LHCN-M2 (cell line): Measurements from ENCODE around the gene MESP2. TPM values are rescaled to one million over a fixed set of nuclear protein-coding genes. Genes with fewer than 3 reads are reported as not detected.

Experiments
- DNase-seq: peaks from one replicate; pipeline ENCODE4 v3.0.0-alpha.2; 2012; ENCODE audit warnings: low read depth
- total RNA-seq: library from RNA; depleted of rRNA; stranded (reverse); fragments of >200 nt; gene quantifications from 2 replicates; pipeline ENCODE4 v1.2.3, GENCODE V29; 2014

Gene MESP2
- total RNA-seq, 1 experiment from 2014 or later: 0.06 TPM

DNA sequence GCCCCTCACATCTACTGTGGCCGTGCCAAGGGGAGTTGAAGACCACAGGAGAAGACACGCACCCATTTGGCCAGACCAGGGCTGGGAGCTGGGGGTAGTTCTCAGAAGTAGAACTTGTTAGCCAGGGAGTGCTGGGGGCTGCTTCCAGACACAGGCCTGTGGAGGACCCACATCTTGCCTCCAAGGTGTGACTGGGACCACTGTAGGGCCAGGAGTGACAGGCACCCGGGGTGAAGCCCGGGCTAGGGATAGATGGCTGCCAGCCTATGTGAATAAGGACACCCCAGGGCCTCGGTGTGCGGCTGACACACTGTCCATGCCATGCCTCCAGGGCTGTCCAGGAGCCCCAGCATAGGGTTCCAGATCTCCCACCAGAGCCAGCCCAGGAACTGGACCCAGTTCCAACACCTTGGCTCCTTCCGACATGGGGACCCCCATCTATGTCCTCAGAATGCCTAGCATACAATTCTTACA, 36.8 kb downstream of the MESP2 start:
- DNase-seq: no peak

DNA sequence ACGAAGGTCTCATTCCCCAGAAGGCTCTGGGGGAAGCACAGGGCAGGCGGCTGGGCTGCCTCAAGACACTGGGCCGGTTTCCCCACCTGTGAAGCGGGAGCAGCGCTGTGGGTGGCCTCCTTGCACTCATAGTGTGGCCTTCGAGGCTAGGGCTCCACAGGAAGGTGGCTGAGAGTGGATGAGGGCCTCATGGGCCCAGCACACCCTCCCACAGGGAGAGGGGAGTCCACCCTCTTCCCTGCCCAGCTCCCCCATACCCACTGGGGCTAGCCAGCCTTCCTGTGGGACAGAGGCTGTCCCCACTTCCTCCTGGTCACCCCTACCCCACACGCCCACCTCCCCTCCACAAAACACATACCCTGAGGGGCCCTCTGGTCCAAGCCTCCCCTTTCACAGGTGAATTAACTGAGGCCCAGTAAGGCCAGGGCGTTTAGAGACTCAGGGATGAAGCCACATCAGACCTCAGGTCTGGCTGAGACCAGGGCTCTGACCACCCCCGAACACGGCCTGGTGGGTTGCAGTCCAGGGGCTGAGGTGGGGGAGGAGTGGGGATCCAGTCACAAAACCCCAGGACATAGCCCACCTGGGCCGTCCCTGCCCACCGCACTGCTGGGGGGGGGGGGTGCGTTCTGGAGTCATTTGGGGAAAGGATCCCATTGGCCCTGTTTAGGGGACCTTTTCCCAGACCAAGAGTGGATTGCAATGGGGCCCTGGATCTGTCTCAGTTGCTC, 37.4 kb downstream of the MESP2 start:
- DNase-seq: no peak

DNA sequence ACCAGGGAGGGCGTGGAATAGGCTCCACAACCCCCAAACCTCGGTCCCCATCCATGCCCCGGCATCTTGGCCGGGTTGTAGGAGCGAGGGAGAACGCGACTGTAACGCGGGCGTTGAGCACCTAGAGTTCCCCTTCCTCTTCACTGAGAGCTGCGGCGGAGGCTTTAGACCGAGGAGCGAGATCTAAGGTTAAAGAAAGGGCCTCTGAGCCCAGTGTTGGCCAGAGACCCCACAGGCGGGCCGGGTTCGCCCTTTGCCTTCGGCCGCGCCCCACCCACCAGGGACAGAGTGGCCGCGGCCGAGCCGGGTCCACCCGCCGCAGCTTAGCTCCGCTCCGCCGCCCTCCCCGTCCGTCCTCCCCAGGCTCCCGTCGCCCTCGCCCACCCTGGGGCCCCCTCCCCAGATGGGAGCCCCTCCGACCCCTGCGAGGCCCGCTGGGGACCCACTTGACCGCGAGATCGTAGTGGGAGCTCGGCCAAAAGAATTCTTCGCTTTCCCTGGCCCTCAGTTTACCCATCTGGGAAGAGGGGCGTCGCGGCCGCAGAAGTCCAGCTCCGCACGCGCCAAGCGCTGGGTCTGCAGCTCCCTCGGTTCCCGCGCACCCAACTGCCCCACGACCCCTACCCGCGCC, 38.1 kb downstream of the MESP2 start:
- DNase-seq: no peak

DNA sequence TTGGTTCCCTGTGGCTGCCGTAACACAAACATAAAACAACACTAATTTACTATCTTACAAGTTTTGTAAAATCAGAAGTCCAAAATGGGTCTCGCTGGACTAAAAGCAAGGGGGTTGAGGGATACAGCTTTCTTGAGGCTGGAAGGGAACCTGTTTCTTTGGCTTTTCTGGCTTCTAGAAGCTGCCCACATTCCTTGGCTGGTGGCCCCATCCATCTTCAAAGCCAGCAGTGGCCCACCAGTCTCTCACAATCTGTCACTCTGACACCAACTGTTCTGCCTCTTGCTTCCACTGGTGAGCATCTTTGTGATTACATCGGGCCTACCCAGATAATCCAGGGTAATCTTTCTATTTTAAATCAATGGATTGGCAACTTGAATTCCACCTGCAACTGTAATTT, 39.6 kb downstream of the MESP2 start:
- no peak for DNase-seq

DNA sequence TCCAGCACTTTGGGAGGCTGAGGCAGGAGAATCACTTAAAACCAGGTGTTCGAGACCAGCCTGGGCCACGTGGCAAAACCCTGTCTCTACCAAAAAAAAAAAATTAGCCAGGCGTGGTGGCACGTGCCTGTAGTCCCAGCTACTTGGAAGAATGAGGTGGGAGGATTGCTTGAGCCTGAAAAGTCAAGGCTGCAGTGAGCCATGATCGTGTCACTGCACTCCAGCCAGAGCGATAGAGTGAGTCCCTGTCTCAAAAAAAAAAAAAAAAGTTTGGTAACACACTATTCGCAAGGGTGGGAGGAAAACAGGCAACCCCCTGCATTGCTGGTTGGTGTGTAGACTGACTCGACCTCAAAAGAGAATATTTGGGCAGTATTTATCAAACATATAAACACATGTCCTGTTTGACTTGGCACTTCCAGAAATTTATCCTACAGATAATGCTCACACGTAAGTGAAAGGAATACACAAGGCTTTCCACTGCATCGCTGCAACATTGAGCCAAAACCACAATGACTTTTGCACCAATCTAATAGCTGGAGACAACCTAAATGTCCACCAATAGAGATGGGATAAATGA, 41.7 kb downstream of the MESP2 start:
- DNase-seq: no peak

DNA sequence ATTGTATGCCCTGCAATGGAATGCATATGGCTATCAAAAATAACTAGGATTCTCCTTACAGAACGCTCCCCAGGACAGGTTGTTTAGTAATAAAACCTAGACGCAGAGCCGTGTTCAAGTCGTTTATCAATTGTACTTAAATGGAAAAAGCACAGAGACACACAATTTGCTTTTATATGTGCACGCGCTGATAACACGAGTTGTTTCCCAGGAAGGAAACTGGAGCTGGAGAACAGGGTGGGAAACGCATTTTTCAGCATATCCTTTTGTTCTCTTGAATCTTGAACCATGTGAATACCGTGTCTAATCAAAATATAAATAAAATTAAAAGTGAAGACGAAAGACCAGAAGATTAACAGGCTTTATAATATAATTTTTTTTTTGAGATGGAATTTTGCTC, 42.2 kb downstream of the MESP2 start:
- no peak for DNase-seq

DNA sequence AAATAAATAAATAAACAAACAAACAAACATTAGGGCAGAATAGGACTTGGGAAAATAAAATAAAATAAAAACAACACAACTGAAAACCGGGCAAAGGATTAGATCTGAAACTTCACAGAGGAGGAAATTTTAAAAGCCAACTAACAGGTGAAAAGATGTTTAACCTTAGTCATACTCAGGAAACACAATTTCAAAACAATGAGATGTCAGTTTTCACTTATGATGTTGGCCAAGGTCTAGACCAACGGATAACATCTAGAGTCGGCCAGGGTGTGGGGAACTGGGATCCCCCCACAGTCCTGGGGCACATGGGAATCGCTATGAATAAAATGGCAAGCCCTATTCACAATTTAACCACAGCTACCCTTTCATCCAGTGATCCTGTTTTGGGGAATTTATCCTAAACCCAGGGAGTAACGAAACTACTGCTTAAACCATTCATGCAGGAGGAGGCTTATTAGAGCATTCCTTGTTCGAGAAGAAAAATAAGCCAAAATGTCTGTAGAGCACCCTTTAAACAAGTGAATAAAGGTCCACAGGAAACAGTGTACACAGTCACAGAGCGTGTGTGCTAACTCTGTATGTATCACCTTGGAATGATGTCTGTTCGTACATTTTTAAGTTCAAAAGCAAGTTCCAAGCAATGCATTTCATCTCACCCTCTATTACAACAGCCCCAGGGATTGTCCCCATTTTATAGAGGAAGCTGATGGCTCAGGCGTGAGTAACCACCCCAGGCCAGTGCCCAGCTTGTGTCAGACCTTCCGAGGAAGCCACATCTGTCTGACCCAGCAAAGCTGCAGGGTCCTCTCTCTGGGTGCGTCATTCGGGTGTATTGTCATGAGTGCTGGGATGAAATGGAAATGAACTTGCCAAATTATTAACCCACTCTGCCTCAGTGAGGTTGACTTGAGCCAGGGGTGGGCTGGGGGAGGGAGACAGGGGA, 44.8 kb downstream of the MESP2 start:
- peak; percentile 67 for DNase-seq

DNA sequence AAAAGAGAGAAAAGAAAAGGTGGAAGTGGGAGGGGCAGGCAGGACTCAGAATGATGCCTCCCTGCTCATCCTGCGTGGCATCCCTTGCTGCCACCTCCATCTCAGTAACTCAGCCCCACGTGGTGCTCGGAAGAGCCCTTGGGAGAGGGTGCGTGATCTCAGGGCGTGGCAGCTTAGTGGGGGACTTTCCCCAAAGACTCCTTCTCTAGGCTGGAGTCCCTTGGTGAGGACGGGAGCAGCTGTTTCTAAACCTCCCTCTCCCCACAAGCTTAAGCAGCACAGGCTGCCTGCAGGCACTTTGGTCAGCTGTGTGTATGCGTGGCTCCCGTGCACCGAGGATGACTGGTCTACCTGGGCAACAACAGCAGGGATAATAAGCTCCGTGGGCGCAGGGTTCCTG, 45.9 kb downstream of the MESP2 start:
- peak; percentile 59 for DNase-seq

DNA sequence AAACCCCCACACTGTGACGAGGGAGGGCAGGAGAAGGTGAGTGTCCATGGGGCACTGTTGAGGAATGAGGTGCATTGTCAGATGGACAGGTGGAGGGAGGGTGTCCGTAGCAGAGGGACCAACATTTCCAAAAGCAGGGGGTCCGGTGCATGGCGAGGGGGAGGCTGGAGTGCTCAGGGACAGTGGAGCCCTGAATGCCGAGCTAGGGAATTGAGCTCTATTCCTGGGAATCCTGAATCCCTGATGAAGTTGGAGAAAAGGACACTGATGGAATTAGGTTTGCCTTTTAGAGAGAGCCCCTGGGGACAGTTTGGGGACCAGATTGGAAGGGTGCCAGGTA, 46.4 kb downstream of the MESP2 start:
- DNase-seq: no peak

DNA sequence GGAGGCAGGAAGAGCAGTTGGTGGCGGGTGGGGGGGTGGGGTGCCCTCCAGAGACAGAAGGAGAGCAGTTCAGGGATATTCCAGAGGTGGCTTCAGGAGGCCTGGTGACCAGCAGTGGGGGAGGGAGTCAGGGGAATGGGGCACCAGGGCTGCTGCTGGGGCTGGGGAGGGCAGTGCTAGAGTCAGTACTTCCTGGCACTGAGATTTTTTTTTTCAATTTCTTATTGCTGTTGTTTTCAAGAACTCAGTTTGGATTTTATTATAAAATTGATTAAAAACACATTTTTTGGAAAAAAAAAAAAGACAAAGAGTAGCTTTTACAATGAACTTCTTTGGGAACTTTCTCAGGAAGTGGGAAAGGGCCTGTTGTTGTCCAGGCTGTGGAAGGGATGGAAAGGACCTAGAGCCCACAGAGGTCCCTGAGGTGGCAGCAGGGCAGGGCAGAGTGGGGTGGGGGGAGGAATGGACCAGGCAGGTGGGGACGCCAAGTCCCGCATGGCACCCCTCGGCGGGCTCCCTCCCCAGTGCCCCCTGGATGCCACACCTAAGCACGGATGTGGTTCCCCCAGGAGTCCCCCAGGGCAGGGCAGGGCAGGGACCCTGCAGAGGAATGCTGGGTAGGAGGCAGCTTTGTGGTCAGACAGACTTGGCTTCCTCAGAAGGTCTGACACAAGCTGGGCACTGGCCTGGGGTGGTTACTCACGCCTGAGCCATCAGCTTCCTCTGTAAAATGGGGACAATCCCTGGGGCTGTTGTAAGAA, 47.0 kb downstream of the MESP2 start:
- peak; percentile 41 for DNase-seq

DNA sequence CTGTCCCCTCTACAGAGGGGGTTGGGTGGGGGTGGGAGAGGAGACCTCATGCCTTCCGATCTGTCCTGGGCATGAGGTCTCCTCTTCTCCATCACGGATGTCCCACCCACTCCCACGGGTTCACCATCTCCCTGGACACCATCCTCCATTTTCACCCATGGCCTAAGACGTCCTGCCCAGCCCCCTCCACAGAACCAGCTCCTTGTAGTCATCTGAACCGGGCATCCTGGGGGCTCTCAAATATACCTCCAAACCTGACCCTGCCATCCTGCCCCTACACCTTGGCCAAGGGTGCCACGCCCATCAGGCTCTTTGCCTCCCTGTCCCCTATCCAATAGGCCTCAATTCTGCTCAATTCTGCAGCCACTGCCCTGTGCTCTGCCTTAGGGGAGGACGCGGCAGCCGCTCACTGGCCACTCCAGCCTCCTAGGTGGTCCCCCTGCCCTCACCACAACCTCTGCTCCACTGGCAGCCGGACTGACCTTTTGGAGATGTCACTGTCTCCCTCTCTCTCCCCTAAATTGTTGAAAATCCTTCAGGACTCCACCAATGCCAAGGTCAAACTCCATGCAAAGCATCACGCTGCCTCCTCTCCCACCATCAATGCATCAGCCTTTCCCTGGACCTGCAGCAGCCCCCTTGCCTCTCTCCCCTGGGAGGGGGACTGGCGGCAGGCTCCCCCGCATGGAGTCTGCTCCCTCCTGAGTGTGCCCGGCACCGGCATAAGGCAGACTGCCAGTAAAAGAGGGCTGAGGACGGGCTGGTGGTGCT, 47.9 kb downstream of the MESP2 start:
- no peak for DNase-seq

DNA sequence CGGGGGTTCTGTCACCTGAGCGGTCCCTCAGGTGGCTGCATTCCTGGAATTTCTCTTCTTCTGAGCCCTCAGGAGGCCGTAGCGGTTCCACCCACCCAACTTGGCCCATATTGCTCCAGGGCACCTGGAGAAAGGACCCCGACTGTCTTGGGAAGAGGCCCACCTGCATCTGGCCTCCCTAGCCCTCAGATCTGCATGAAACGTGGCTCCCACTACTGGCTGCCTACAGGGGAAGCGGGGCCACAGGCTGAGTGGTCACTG, 48.4 kb downstream of the MESP2 start:
- no peak for DNase-seq

DNA sequence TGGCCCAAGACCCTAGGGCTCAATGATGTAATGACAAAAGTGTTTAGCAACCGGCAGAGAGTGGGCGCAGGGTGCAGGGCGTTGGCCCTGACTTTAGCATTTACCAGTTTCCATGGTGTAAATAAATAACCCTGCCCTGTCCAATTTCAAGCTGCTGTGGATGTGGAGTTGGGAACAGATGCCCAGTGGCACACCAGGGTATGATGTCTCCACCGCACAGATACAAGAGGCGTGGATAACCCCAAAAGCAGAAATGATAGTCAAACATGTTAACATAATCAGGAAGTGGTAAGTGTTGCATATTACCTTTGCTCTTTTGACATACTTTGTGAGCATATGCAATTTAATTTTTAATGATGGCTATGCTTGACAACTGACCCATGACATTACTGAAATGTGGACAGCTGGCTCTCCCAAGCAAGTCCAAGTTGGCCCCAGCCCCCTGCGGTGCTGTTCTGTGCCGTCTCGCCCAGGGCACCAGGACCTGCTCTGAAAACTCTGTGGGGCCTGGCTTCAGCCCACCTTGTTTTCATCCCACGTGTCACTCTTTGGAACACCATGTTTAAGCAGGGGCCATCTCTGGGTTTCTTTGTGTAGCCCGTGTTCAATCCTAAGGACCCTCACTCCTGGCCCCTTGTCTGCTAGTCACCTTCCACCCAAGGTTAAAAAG, 49.3 kb downstream of the MESP2 start:
- DNase-seq: no peak

DNA sequence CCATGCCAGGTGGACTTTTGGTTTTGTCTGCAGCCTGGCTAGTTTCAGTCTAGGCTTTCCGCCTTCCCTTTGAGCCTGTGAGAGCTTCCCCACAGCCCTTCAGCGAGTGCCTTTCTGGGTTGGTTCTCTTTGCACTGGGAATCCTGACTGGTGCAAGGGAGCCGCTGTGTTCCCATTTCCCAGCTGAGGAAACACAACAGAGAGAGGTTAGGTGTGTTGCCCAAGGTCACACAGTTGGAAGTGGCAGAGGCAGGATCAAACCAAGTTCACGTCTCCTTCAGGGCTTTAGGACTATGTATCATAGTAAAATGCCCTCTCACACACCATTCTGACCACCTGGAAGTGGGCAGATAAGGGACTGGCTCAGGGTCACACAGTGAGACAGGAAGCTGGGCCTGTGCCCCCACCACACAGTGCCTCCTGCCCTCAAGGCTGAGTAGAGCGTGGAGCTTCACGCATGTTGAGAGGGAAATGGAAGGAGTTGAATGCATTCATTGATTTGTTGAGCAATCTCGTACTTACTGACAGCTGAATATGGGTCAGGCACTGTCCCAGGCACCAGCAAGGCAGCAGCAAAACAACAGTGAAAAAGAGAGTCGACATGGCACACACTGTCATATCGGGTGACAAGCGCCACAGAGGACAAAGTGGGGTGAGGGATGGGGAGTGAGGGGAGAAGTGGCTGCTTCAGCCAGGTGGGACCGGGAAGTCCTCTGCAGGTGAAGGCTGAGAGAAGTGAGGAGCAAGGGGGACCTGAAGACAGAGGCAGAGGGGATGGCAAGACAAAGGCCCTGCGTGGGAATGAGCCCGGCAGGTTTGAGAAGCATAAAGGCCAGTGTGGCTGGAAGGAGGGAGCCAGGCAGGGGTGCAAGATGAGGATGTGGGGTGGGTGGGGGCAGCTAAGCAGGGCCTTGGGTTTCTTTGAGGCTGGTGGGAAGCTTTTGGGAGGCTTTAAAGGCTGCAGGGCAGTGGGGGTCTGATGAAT, 50.8 kb downstream of the MESP2 start:
- DNase-seq: no peak

DNA sequence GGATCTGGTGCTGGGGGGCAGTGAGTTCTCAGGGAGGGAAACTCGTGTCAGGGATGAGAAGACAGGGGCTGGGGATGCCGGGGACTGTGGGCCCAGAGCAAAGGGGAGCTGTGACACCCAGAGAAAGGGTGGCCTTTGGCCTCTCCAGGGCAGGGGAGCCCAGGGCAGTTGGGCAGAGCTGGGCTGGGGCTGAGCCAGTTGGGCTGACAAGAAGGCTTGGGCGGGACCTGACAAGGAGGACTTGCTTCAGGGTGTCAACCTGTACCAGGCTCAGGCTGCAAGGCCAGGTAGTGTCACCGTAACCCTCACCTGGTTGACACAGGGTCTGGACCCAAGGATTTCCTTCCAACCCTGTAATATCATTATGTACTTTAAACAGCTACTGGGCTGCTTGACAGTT, 51.7 kb downstream of the MESP2 start:
- DNase-seq: no peak
